Activated naive CD4-positive, alpha-beta T cell treated with anti-CD3 and anti-CD28 coated beads for 36 hours (primary cell): Measurements from ENCODE around the gene ADSS1. TPM values are rescaled to one million over a fixed set of nuclear protein-coding genes. Genes with fewer than 3 reads are reported as not detected.

Source experiments
- CTCF ChIA-PET: fragments of 350-600 bp; sonication (Branson Sonifier 250); formaldehyde crosslinking; loops from one replicate; lab custom pipeline; 2021; ENCODE audit warnings: antibody characterized with exemption; lab: Charles Lee
- DNase-seq: peaks from one replicate; pipeline ENCODE4 v3.0.0-alpha.2; 2020
- H3K27ac Mint-ChIP-seq: one replicate; pipeline ENCODE4 v1.8.0; 2021; ENCODE audit warnings: mild to moderate bottlenecking, mixed read lengths
- H3K27me3 Mint-ChIP-seq: one replicate; pipeline ENCODE4 v1.8.0; 2021; ENCODE audit warnings: low read depth, mixed read lengths
- H3K36me3 Mint-ChIP-seq: one replicate; pipeline ENCODE4 v1.8.0; 2021; ENCODE audit warnings: low read depth, mixed read lengths
- H3K4me1 Mint-ChIP-seq: one replicate; pipeline ENCODE4 v1.8.0; 2021; ENCODE audit warnings: low read depth, mixed read lengths
- H3K4me3 Mint-ChIP-seq: one replicate; pipeline ENCODE4 v1.8.0; 2021; ENCODE audit warnings: mild to moderate bottlenecking, moderate library complexity, mixed read lengths
- H3K9me3 Mint-ChIP-seq: one replicate; pipeline ENCODE4 v1.8.0; 2021; ENCODE audit warnings: mixed read lengths
- intact Hi-C: fragments of 100-400 bp; cut with micrococcal nuclease; formaldehyde crosslinking; loops from one replicate; pipeline ENCODE4 v1.15.1; 2023
- total RNA-seq, 2 experiments: library from RNA; stranded (reverse); gene quantifications; one replicate each; pipeline ENCODE4 v1.2.3, GENCODE V29; 2021

The ADSS1 gene
- total RNA-seq, 2 experiments from 2014 or later = 5.1 to 5.5 TPM

DNA sequence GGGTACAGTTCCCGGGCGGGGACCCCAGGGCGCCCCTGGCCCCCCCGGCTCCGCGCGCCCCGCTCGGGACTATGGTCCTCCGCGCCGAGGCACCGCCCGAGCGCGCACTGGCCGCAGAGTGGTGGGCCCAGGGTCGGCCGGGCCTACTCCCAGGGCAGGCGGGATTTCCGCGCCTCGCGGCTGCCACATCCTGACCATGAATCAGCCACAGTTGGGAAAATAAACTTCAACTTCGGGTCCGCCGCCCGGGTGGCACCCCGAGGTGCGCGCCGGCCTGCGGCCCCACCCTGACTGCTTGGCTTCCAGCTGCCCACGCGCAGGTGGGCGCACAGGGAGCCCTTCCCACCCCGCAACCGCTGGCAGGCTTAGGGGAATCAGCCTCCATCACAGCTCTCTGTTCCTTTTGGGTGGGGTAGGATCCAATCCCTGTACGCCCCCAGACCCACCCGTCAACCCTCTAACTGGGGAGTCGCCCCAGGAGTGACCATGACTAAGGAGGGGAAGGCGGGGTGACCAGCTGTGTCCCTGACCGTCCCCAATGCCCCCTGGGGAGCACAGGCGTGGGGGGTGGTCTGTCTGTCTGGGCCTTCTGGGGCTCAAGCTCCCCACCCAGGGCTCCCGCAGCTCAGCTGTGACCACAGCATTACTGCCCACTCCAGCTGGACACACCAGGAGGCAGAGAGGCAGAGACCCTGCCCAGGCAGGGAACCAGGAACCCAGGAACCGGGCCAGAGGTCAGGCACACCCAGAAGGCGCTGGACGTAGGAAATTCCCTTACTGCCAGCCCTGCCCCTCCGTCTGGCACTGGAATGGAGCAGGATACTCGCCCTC lies 33.9 kb upstream of the ADSS1 start:
- Mint-ChIP-seq H3K36me3 (peaks cover 1% of the 10 kb centered on the region), H3K27ac (peak overlapping the region; percentile 36), H3K9me3 (no peaks in the 10 kb centered on the region), H3K27me3 (no peaks in the 10 kb centered on the region), H3K4me1 (peaks cover 54% of the 10 kb centered on the region), H3K4me3 (peak overlapping the region; percentile 73)
- intact Hi-C loops = loop anchor here (2.0 kb wide), 1 partner anchor 25 kb away; no protein-coding TSS in a partner anchor
- CTCF ChIA-PET = interaction anchor here (1.4 kb wide), 1 partner anchor 24 kb away, joined by 4 read pairs; no protein-coding TSS in a partner anchor
- DNase-seq = peak; percentile 54

DNA sequence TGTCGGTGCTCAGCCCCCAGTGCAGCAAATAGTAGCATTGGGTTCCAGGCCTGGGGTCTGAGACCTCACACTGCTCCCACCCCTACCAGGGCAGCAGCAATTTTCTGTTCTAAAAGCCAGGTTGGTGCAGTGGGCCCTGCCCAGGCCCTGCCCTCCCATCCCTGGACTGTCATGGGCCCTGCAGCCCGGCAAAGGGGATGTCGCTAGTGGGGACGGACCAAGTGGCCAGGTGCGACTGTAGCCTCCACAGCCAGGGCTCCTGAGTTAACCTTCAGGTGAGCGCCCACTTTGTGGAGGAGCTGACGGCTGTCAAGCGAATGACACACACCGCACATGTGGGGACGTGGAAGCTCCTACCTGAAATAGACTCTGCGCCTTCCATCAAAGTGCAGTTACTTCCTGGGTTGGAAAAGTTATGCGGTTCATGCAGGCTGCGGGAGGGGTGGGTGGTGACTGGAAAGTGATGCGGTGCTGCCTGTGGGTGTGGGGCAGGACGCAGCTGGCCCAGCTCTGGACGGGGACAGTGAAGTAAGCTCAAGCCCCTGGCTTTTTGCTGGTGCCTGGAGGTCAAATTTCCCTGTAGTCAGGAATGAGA lies 33.1 kb upstream of the ADSS1 start:
- peak; percentile 32 for DNase-seq
- peak overlapping the region; percentile 24 for H3K27ac Mint-ChIP-seq
- peaks cover 59% of the 10 kb centered on the region for H3K4me1 Mint-ChIP-seq
- peaks cover 1% of the 10 kb centered on the region for H3K36me3 Mint-ChIP-seq
- no peaks in the 10 kb centered on the region for H3K27me3 Mint-ChIP-seq
- H3K9me3 Mint-ChIP-seq = no peaks in the 10 kb centered on the region
- H3K4me3 Mint-ChIP-seq = peak overlapping the region; percentile 73
- CTCF ChIA-PET = interaction anchor here (1.4 kb wide), 1 partner anchor 25 kb away, joined by 4 read pairs; no protein-coding TSS in a partner anchor
- intact Hi-C loops = loop anchor here (2.0 kb wide), 1 partner anchor 26 kb away; no protein-coding TSS in a partner anchor

DNA sequence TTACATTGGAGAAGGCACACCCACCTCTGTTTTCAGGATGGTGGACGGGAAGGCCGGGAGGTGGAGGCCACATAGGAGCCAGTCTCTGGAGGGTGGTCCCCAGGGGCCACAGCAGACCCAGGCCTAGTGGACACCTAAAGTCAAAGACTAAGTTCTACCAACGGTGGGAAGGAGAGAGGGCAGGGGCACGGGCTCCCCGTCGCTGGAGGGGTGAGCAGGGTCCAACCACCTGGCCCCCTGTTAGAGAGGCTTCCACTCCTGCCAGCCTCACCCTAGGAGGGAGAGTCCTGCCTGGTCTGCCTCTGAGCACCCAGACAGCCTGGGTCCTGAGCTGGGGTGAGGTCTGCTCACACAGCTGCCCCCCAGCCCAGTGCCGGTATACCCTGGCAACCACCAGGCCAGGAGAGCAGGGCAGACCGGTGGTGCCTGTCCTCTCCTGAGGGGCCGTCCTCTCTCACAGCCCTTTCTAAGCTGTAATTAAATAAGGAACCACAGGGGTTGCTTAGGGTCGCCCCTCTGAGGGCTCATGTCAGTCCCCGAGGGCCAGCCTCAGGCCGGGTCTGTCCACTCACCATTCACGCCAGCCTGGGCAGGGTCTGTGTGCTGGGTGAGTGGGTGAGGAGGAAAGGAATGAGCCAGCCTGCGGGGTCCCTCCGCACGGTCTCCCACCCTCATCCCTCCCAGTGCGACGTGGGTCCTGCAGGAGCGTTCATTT lies 32.3 kb upstream of the ADSS1 start:
- H3K36me3 Mint-ChIP-seq = peaks cover 1% of the 10 kb centered on the region
- no peak for DNase-seq
- no peaks in the 10 kb centered on the region for H3K9me3 Mint-ChIP-seq
- H3K4me1 Mint-ChIP-seq = peaks cover 56% of the 10 kb centered on the region
- CTCF ChIA-PET = no interaction called here
- no peaks in the 10 kb centered on the region for H3K27me3 Mint-ChIP-seq
- intact Hi-C loops = loop anchor here (2.0 kb wide), 1 partner anchor 27 kb away; no protein-coding TSS in a partner anchor
- peak overlapping the region; percentile 73 for H3K4me3 Mint-ChIP-seq
- H3K27ac Mint-ChIP-seq = no peak overlapping the region

DNA sequence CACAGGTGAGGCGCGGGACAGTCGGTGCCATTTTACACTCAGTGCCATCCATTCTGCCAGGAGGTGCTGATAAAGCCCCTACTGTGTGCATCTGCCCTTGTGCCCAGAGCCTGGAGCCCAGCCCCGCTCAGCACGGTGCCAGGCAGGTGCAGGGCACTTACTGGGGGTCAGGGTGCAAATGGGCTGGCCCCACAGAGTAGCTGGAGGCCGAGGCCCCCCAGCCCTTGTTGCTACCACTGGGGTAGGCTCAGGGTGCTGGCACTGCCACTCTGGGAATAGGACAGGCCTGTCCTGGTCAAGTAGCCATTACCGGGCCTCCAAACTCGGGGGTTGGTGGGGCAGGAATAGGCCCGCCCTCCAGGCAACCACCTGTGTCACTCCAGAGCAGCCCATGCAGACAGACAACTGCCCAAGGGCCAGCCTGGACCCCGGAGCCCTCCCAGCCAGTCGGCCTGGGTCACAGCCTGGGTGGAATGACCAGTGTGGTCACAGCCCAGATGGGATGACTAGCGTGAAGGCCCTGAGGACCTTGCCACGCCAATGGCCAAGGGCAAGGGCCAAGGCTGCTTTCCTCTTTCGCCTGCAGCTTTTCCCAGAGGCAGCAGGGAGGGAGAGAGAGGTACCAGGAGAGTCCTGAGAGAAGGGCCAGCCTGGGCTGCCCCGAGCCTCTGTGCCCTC lies 31.6 kb upstream of the ADSS1 start:
- H3K27me3 Mint-ChIP-seq = no peaks in the 10 kb centered on the region
- peaks cover 1% of the 10 kb centered on the region for H3K36me3 Mint-ChIP-seq
- no peaks in the 10 kb centered on the region for H3K9me3 Mint-ChIP-seq
- intact Hi-C loops = no loop called here
- no peak overlapping the region for H3K27ac Mint-ChIP-seq
- DNase-seq = no peak
- H3K4me3 Mint-ChIP-seq = no peak overlapping the region
- peaks cover 51% of the 10 kb centered on the region for H3K4me1 Mint-ChIP-seq
- CTCF ChIA-PET = no interaction called here

DNA sequence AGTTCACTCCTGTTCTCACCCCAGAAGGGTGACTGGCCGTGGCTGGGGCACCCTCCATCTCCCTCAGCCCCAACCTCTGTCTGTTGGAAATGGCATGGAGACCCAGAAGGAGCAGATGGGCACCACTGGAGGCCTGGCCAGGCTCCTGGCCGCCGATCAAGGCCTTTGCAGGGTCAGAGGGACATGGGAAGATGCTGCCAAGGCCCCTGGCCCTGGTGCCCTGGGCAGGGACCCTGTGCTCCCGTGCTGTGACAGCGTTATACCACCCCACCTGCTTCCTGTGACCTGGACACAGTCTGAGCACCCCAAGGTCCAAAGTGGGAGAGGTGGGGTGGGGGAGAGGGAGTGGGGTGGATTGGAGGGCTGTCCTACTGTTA lies 31.1 kb upstream of the ADSS1 start:
- no peak overlapping the region for H3K27ac Mint-ChIP-seq
- intact Hi-C loops = no loop called here
- CTCF ChIA-PET = no interaction called here
- no peak for DNase-seq
- H3K4me3 Mint-ChIP-seq = no peak overlapping the region
- no peaks in the 10 kb centered on the region for H3K9me3 Mint-ChIP-seq
- H3K36me3 Mint-ChIP-seq = peaks cover 1% of the 10 kb centered on the region
- H3K4me1 Mint-ChIP-seq = peaks cover 47% of the 10 kb centered on the region
- H3K27me3 Mint-ChIP-seq = no peaks in the 10 kb centered on the region

DNA sequence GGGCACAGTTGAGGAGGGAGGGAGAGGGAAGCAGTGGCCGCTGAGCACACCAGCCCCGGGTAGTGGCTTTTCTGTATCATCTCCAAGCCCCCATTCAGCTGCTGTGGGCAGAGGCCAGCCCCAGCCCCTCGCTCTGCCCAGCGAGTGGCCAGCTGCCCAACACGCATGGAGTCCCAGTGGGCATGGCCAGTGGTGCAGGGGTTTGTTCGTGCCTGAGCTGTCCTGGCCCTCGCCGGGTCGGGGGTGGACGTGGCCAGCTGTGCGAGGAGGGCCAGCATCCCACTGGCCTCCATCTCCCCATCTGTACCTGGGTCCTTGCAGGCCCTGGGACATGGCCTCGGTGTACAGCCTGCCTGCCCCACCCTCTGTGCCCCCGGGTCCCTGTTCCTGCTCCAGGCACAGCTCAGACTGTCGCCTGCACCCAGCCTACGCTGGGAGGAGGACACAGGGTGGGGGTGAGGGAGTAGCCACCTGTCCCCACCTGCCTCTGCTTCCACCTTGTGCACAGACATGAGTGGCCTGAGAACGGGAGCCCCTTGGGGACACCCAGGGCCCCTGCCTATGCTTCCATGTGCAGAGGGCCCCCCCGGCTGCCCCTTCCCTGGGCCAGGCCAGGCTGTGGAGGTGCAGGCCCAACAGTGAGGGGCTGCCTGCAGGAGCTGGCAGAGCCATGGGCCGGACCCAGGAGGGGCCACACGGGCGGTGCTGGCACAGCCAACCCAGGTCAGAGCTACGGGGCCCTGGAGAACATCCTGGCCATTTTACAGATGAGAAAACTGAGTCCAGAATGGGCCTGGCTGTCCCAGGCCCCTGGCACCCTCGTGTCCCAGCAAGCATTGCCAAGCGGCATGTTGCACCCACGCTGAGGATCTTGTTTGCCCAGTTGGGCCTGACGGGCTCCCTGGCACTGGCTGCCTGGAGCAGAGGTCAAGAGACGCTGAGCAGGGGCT lies 30.3 kb upstream of the ADSS1 start:
- no peak for DNase-seq
- Mint-ChIP-seq H3K4me1 (peaks cover 45% of the 10 kb centered on the region), H3K27ac (peak overlapping the region; percentile 58), H3K36me3 (peaks cover 1% of the 10 kb centered on the region), H3K4me3 (no peak overlapping the region), H3K9me3 (no peaks in the 10 kb centered on the region), H3K27me3 (no peaks in the 10 kb centered on the region)
- CTCF ChIA-PET = interaction anchor here (0.6 kb wide), 1 partner anchor 132 kb away, joined by 3 read pairs; no protein-coding TSS in a partner anchor
- intact Hi-C loops = no loop called here

DNA sequence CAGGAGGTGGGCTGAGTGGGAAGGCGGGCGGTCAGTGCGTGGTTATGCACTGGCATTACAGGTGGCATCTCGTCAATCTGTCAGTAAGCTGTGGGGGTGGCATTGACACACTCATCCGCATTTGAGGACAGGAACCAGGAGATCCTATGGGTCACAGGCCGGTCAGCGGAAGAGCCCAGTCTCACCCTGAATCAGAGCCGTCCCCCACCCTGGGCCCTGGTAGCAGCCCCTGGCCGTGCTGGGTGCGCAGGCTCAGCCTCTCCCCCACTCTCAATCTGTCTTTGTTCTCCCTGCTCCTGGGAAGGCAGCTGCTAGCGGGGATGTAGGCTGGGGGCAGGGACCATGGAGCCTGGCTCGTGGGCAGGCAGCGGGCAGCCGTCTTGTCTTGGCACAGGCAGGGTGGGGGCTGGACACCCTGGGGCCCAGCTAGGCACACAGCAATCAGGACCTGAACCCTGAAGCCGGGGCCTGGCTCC lies 29.5 kb upstream of the ADSS1 start:
- CTCF ChIA-PET = no interaction called here
- no peaks in the 10 kb centered on the region for H3K27me3 Mint-ChIP-seq
- intact Hi-C loops = no loop called here
- peaks cover 1% of the 10 kb centered on the region for H3K36me3 Mint-ChIP-seq
- no peaks in the 10 kb centered on the region for H3K9me3 Mint-ChIP-seq
- H3K4me1 Mint-ChIP-seq = peaks cover 45% of the 10 kb centered on the region
- no peak for DNase-seq
- H3K4me3 Mint-ChIP-seq = no peak overlapping the region
- peak overlapping the region; percentile 58 for H3K27ac Mint-ChIP-seq

DNA sequence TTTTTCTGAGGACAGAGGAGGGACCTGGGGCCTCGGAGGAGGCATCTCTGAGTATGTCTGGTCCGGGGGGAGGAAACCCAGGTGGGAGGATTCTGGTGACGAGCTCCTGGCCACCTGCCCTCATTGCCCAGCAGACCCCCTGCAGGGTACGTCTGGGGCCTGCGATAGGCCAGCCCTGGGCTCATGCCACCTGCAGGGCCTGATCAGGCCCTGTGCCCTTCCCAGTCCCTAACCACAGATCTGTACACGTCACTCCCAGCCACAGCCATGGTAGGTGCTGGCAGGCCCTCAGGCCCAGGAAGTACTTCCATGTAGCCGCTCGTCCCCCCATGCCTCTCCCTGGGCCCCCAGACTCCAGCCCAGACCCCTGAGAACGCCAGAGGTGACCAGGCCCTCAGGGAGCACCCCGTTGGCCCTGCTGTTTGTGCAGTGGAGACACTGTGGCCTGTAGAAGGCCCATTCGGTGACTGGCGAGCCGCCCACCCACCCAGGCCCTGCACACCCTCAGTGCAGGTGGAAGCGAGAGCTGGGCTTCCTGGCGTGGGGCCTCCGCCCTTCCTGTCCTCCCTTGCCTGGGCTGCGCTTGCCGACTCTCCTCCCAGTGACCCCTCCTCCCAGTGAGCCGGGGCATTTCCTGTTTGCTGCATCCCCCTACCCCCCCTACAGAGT lies 28.9 kb upstream of the ADSS1 start:
- peak overlapping the region; percentile 3 for H3K4me3 Mint-ChIP-seq
- H3K27me3 Mint-ChIP-seq = no peaks in the 10 kb centered on the region
- no peaks in the 10 kb centered on the region for H3K9me3 Mint-ChIP-seq
- H3K4me1 Mint-ChIP-seq = peaks cover 45% of the 10 kb centered on the region
- H3K27ac Mint-ChIP-seq = peak overlapping the region; percentile 81
- H3K36me3 Mint-ChIP-seq = peaks cover 1% of the 10 kb centered on the region
- intact Hi-C loops = no loop called here
- CTCF ChIA-PET = interaction anchor here (1.7 kb wide), 1 partner anchor 14 kb away, joined by 5 read pairs; no protein-coding TSS in a partner anchor
- peak; percentile 62 for DNase-seq

DNA sequence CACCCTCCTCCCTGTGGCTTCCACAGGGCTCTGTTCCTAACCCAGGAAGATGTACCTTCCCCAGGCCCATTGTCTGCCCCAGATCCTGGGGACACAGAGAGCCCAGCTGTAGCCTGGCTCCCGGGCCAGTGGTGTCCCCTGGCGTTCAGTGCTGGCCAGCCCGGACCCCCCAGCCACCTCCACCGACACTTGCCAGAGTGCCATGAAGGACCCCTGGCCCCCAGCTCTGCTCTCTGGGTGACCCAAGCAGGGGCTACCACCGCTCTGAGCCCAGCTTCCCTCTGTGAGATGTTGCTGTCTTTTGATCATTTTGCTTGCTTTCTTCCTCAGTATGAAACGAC lies 28.4 kb upstream of the ADSS1 start:
- DNase-seq = no peak
- H3K36me3 Mint-ChIP-seq = peaks cover 1% of the 10 kb centered on the region
- peaks cover 44% of the 10 kb centered on the region for H3K4me1 Mint-ChIP-seq
- H3K27ac Mint-ChIP-seq = peak overlapping the region; percentile 81
- no peaks in the 10 kb centered on the region for H3K9me3 Mint-ChIP-seq
- no peak overlapping the region for H3K4me3 Mint-ChIP-seq
- intact Hi-C loops = no loop called here
- no peaks in the 10 kb centered on the region for H3K27me3 Mint-ChIP-seq
- CTCF ChIA-PET = interaction anchor here (1.7 kb wide), 1 partner anchor 14 kb away, joined by 5 read pairs; no protein-coding TSS in a partner anchor

DNA sequence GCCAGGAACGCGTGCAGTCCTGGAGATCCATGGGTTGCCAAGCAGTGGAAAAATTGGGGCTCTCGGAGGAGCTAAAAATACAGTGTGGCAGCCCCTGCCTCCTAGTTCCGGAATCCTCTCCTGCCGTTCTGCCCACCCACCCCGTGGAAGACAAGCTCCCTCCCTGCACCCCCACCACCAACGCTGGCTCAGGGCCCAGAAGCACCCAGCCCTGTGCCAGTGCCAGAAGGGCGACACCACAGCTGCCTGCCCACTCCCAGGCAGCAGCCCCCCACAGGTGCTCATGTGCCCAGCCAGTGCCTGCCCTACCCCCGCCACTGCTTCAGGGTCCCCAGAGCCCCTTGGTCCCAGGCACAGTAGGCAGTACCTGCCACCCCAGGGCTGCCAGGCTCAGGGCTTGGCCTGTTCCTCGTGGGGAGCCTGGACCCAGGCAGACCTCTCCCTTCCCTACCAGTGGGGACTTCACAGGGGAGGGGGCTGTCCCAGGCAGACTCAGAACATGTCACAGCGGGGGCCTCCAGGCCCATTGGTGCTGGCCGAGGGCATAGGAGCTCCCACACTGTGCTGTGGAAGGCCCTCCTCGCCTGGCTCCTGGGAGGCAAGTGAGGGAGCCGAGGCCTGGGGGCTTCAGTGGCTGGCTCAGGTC lies 27.2 kb upstream of the ADSS1 start:
- CTCF ChIA-PET = interaction anchor here (0.6 to 1.7 kb wide), 3 partner anchors 12 to 54 kb away, joined by 3 to 5 read pairs (median 3); no protein-coding TSS in a partner anchor
- Mint-ChIP-seq H3K9me3 (no peaks in the 10 kb centered on the region), H3K27ac (no peak overlapping the region)

More for the DNA sequence above, 27.2 kb upstream of the ADSS1 start:
- intact Hi-C loops = no loop called here
- Mint-ChIP-seq H3K4me3 (no peak overlapping the region), H3K27me3 (no peaks in the 10 kb centered on the region), H3K4me1 (peaks cover 35% of the 10 kb centered on the region), H3K36me3 (no peaks in the 10 kb centered on the region)
- DNase-seq = no peak
